Mesodermal cell (in vitro differentiated cells): ENCODE measurements around the gene APBA2.

Experiments
- H3K27ac ChIP-seq: 2 replicates; pipeline ENCODE4 v1.7.0; 2013; ENCODE audit warnings: mild to moderate bottlenecking, low read depth, low read length, moderate library complexity; ENCODE audit not compliant: severe bottlenecking
- H3K36me3 ChIP-seq: 2 replicates; pipeline ENCODE4 v1.7.1; 2013; ENCODE audit warnings: mild to moderate bottlenecking, low read length, moderate library complexity; ENCODE audit not compliant: control insufficient read depth, insufficient read depth
- H3K4me1 ChIP-seq: one replicate; pipeline ENCODE4 v1.7.1; 2013; ENCODE audit warnings: mild to moderate bottlenecking, low read length; ENCODE audit not compliant: insufficient read depth, control insufficient read depth, poor library complexity, severe bottlenecking
- H3K4me3 ChIP-seq: 2 replicates; pipeline ENCODE4 v1.7.0; 2013; ENCODE audit warnings: low read length, control low read depth, mild to moderate bottlenecking; ENCODE audit not compliant: insufficient read depth, poor library complexity, severe bottlenecking; ENCODE audit errors: extremely low read depth
- H3K9me3 ChIP-seq: 2 replicates; pipeline ENCODE4 v1.7.1; 2013; ENCODE audit warnings: mild to moderate bottlenecking, low read length, moderate library complexity; ENCODE audit not compliant: control insufficient read depth
- WGBS, 2 experiments: methylation state at CpG; one replicate each; pipeline ENCODE4 v1.1.5; 2013; ENCODE audit warnings: missing lambda C conversion rate in 2 of 2; ENCODE audit not compliant: insufficient coverage in 2 of 2; 5-methylcytosine and 5-hydroxymethylcytosine counted together

APBA2 gene

DNA sequence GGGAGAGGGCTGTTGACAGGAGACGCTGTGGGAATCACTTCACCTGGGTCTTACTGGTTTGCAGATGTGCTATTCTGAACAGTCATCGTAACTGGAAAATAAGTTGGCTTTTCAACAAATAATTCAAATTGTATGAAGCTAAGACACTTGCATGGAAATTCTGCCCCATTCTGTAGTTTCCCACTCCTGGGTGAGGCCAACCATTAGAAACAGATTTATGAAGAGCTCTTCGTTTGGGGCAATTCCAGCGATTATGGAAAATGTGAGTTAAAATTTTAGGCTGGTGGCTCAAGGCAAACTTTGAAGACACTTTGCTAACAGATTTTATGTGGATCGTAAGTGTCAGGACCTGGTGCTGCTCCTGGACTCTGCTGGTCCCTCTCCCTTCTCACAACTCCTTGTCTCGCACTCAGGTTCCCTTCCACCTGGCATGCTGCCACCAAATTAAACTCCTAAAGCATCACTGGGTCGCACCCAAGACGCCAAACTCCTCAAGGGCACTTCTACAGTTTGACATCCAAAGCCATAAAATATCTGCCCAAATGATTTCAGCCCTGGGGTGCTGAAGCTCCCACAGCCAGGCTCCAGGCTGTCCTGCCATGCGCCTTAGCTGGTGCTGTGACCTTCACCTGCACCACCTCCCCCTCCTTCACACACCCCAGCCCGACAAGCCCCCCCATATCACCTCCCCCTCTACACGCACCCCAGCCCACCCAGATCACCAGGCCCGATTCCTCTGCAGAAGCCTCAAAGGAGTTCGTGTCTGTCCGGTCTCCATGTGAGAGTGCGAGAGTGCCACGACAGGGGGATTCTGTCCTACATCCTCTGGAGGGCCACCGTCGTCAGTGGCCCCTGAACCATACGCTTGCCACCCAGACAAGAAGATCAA, 245.4 kb downstream of the APBA2 start:
- Histone ChIP-seq H3K4me3 (no peak overlapping the region), H3K4me1 (no peaks in the 10 kb centered on the region), H3K27ac (no peak overlapping the region), H3K36me3 (no peaks in the 10 kb centered on the region), H3K9me3 (no peaks in the 10 kb centered on the region)
- 86 to 88% methylated on average over 16 of the region's 19 CpGs for WGBS, 2 experiments

DNA sequence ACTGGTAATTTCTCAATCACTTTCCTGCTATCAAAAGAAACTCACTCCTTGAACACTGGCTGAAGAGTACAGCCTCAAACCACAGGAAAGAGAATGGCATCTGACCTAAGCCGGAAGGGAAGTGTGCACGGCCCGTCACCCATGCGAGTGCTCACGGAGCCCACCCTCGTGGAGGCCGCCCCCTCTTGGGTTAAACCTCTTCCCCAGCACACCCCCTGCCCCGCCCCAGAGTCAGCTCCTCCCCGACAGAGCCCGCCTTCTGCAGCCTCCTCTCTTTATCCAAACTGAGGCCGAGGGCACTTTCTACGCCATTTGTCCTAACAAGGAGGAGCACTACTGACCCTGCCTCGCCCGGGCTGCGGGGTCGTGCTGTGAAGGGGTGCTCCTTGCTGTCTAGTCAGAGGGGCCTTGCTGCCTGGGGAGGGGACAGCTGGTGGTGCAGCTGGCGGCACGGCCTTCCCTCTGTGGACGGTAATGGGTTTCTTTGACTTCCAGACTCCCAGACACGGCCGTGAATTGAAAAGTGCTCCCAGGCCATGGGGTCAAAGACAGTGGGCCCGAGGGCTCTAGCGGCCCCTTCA, 246.2 kb downstream of the APBA2 start:
- H3K9me3 ChIP-seq, result no peaks in the 10 kb centered on the region
- no peaks in the 10 kb centered on the region for H3K36me3 ChIP-seq
- H3K4me3 ChIP-seq, result no peak overlapping the region
- no peaks in the 10 kb centered on the region for H3K4me1 ChIP-seq
- no peak overlapping the region for H3K27ac ChIP-seq
- whole genome bisulfite sequencing, 2 experiments, result 83 to 88% methylated on average over 12 to 13 of the region's 23 CpGs

DNA sequence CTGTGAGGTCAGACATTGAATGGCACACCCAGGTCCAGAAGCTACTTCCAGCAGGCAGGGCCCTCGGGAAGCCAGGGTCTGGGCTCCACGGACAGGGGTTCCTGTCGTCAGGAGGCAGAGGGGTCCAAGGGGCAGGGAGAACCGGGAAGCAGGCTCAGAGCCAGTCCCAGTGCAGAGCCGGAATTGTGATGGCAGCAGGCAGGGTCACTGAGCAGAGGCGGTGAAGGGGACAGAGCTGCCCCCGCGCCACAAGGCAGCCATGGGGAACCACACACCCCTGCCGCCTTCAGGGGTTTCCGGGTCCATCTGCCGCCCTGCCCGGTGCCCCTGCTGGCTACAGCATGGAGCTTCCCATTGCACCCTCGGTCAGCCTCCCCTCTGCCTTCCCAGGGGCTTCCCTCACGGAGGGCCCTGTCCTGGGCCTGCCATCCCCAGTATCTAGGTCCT, 247.0 kb downstream of the APBA2 start:
- Histone ChIP-seq H3K4me1 (no peaks in the 10 kb centered on the region), H3K36me3 (no peaks in the 10 kb centered on the region), H3K4me3 (no peak overlapping the region), H3K27ac (no peak overlapping the region), H3K9me3 (no peaks in the 10 kb centered on the region)
- 82 to 84% methylated on average over 14 of the region's 14 CpGs for WGBS, 2 experiments

DNA sequence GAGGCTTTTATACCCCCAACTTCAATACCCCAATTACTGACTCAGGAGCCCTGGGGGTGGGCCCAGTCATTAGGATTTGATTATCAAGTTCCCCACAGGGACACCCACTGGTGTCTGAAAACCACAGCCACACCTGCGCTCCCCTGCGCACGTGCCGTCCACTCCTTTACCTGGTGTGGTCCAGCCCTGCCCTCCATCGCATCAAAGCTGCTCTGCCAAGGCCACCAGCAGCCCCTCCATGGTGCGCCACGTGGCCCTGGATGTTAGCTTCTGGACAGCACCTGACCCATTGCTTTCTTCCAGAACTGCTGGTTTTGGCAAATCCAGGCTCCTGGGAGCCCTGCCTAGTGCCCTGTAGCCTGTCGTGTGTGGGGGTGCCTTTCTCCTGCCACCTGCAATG, 247.5 kb downstream of the APBA2 start:
- no peaks in the 10 kb centered on the region for H3K4me1 ChIP-seq
- no peak overlapping the region for H3K4me3 ChIP-seq
- no peak overlapping the region for H3K27ac ChIP-seq
- H3K36me3 ChIP-seq, result no peaks in the 10 kb centered on the region
- no peaks in the 10 kb centered on the region for H3K9me3 ChIP-seq
- WGBS, 2 experiments, result 92 to 99% methylated on average over 7 of the region's 8 CpGs

DNA sequence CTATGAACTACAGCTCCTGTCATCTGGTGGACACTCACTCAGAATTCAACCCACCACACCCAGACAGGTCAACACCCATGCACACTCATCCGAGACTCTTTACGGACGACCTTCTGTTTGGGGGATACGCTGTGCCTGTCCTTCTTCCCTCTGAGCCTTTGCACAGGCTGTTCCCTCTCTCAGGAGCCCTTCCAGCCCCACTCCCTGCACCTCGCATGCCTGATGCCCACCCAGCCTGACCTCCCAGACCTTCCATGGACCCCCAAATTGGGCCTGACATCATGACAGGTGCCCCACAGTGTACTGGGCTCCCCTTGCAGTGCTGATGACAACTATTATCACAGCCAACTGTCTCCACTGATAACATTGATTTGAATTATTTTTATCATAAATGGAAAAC, 248.0 kb downstream of the APBA2 start:
- H3K4me3 ChIP-seq, result no peak overlapping the region
- no peak overlapping the region for H3K27ac ChIP-seq
- WGBS, 2 experiments, result 93 to 97% methylated on average over 5 of the region's 5 CpGs
- no peaks in the 10 kb centered on the region for H3K9me3 ChIP-seq
- H3K4me1 ChIP-seq, result no peaks in the 10 kb centered on the region
- no peaks in the 10 kb centered on the region for H3K36me3 ChIP-seq

DNA sequence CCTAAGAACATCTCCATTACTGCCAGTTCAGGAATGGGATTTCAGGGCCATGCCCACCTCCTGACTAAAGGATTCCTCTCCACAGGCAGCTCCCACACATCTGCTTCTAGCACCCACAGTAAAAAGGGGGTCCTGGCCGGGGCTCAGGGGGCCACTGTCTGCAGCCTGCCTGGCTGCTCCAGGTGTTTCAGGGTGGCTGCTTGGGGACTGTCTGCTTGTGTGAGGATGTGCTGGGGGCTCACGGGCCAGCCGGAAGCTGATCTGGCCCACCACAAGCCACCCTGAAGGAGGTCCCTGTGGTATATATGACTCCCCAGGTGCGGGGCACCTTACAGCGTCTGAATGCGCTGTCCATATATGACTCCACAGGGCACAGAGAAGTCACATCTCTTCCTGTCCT, 248.5 kb downstream of the APBA2 start:
- Histone ChIP-seq H3K27ac (no peak overlapping the region), H3K36me3 (no peaks in the 10 kb centered on the region), H3K9me3 (no peaks in the 10 kb centered on the region), H3K4me3 (no peak overlapping the region), H3K4me1 (peaks cover under 1% of the 10 kb centered on the region)
- 87 to 92% methylated on average over 3 to 6 of the region's 6 CpGs for WGBS, 2 experiments

DNA sequence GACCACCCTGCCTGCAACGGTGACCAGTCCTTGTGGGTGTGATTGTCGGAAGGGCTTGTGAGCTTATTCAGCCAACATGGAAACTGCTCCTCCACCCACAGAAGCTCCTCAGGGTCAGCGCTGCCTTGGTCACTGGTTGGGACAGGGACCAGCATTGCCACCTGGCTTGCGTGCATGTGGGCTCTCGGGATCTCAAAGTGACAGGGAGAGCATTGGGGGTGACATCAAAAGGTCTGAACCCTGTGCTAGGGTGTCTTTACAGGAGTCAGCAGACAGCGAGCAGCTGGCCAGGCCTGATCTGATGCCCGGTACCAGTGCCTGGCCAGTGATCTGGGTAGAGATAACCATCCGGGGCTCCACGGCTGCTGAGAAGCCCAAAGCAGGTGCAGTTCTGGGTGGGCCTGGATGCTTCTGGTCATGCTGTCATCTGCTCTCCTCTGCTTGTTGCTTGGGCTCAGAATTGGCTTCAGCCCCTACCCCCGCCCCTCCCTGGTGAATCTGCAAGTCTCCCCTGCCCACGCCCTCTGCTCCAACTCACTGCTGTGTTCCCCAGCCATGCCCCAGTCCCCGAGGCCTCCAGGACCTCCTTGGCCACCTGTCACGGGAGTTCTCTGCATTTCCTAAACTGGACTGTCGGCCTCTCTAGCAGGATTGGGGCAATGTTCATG, 249.0 kb downstream of the APBA2 start:
- no peaks in the 10 kb centered on the region for H3K9me3 ChIP-seq
- H3K27ac ChIP-seq, result no peak overlapping the region
- H3K4me3 ChIP-seq, result no peak overlapping the region
- WGBS, 2 experiments, result 89 to 93% methylated on average over 9 to 13 of the region's 14 CpGs
- no peaks in the 10 kb centered on the region for H3K36me3 ChIP-seq
- peaks cover 3% of the 10 kb centered on the region for H3K4me1 ChIP-seq

DNA sequence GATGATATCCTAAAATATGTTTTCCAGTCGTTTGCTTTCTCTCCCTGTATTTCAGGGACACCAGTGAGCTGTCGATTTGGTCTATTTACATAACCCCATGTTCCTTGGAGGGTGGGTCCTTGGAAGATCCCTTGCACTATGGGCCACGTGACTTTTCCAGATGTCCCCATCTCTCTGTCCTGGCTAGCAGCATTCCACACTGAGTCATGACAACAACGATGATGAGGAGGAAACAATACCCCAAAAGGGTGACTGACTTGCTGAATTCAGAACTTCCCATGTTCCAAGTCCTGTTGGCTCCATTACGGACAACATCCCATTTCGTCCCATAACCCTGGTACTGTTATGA, 249.5 kb downstream of the APBA2 start:
- no peak overlapping the region for H3K27ac ChIP-seq
- 90 to 93% methylated on average over 4 to 6 of the region's 6 CpGs for WGBS, 2 experiments
- no peaks in the 10 kb centered on the region for H3K9me3 ChIP-seq
- peaks cover 3% of the 10 kb centered on the region for H3K4me1 ChIP-seq
- H3K36me3 ChIP-seq, result no peaks in the 10 kb centered on the region
- H3K4me3 ChIP-seq, result no peak overlapping the region

DNA sequence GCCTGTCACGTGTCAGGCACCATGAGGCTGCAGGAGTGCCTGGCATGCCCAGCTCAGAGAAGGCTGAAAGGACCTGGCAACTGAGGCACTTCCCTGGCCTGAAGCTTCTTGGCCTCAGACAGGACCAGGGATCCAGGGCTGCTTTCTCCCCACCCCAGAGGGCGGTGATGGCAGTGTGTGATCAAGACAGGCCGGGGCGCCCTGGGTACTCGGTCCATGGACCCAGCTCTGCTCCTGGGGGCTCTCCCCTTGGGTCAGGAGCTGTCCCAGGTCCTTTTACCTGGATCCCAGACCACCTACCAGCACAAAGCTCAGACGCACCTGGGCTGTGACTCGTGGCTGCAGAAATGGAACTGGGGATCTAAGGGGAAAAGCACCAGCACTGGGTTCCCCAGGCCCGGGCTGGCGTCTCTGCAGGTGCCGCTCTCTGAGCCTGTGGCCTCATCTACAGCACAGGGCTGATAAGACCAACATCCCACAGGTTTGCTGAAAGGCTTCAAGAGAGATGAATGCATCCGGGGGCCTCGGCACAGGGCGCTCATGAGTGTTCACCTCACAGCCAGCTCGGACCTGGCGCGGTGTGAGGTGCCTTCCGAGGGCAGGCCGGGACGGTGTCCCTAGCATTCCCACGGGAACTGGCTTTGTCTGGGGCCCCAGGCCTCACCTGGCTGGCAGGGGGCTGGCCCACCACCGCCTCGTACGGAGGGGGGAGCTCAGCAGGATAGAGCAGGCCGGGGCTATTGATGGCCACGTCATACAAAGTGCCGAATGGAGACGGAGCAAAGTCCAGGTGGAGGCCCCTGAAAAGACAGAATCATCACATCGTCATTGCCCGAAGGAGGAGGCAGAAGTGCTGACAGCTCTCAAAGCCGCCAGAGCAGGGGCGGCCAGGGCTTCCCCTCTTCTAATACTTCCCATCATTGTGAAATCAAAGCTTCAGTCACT, 250.2 kb downstream of the APBA2 start:
- Histone ChIP-seq H3K9me3 (no peaks in the 10 kb centered on the region), H3K4me3 (no peak overlapping the region), H3K36me3 (no peaks in the 10 kb centered on the region), H3K4me1 (peaks cover 6% of the 10 kb centered on the region), H3K27ac (no peak overlapping the region)
- 91 to 95% methylated on average over 30 to 31 of the region's 31 CpGs for WGBS, 2 experiments

DNA sequence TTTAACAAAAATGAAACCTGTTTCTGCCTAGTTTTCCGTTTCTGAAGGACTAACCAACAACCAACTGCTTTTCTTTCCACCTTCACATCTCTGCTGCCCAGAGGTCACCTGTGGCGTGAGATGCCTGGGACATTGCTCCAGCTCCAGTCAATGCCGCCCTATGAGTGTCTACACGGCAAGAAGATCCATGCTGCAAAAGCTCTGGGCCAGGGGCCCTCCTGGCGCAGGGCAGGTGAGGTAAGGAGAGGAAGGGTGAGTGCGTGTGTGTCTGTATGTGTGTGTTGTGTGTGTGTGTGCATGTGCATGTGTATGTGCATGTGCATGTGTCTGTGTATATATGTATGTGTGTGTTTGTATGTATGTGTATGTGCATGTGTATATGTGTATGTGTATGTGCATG, 252.5 kb downstream of the APBA2 start:
- no peak overlapping the region for H3K27ac ChIP-seq
- H3K4me1 ChIP-seq, result peaks cover 18% of the 10 kb centered on the region
- no peaks in the 10 kb centered on the region for H3K36me3 ChIP-seq
- H3K9me3 ChIP-seq, result no peaks in the 10 kb centered on the region
- no peak overlapping the region for H3K4me3 ChIP-seq
- WGBS, 2 experiments, result 96% methylated on average over 6 of the region's 6 CpGs
